Measurements from ENCODE around the gene TAGLN2.

DNA sequence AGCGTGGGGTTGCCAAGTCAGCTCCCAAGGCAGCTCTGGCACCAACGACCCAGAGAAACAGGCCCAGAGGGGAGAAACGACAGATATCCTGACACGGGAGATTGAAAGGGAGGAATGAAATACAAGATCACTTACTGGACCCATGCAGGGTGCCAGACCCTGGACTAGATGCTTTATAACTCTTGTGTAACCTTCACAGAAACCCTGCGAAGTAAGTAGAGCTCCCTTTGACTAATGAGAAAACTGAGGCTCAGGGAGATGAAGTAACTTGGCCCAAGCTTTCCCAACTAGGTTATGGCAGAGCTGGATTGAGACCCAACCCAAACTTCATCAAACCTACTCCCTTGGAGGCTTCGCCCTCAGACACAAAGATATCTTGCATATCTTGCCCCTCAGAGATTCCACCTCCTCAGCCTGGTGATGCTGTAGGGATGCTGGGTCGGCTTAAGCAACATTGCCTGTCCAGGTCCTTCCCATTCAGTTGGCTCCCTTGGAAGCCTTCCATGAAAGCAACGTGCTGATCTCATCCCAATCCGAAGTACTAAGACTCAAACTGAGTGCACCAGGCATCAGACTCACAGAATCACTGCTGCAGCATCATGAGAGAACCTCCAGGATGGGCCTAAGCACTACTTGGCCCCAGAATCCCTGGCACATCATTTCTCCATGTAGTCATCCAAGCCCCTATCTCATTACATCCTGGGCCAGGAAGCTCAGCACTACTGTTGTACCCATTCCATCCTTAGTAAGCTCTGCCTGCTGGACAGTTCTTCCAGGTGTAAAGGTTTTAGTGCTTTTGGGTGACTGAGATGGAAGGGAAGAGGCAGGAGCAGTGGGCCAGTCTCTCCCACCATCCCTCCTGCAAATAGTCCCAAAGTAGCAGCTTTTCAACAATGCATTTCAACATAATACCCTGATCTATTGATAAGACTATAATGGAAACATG, 21.2 kb upstream of the TAGLN2 start:
- TF ChIP-seq, protein P1, sequence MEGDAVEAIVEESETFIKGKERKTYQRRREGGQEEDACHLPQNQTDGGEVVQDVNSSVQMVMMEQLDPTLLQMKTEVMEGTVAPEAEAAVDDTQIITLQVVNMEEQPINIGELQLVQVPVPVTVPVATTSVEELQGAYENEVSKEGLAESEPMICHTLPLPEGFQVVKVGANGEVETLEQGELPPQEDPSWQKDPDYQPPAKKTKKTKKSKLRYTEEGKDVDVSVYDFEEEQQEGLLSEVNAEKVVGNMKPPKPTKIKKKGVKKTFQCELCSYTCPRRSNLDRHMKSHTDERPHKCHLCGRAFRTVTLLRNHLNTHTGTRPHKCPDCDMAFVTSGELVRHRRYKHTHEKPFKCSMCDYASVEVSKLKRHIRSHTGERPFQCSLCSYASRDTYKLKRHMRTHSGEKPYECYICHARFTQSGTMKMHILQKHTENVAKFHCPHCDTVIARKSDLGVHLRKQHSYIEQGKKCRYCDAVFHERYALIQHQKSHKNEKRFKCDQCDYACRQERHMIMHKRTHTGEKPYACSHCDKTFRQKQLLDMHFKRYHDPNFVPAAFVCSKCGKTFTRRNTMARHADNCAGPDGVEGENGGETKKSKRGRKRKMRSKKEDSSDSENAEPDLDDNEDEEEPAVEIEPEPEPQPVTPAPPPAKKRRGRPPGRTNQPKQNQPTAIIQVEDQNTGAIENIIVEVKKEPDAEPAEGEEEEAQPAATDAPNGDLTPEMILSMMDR (IDR thresholded peaks at IDR 0.05), result no peak
- peak in 1 of 2 donors; percentile 45 for TF ChIP-seq POLR2A (IDR thresholded peaks at IDR 0.05)
